NOMO-1 (cell line): ENCODE data around the gene DEGS2.

Experiments
- DNase-seq, 2 experiments: peaks; one replicate each; lab custom pipeline; 2025; ENCODE audit not compliant: unreplicated experiment in 2 of 2; lab: John Stamatoyannopoulos, UW

Gene DEGS2

DNA sequence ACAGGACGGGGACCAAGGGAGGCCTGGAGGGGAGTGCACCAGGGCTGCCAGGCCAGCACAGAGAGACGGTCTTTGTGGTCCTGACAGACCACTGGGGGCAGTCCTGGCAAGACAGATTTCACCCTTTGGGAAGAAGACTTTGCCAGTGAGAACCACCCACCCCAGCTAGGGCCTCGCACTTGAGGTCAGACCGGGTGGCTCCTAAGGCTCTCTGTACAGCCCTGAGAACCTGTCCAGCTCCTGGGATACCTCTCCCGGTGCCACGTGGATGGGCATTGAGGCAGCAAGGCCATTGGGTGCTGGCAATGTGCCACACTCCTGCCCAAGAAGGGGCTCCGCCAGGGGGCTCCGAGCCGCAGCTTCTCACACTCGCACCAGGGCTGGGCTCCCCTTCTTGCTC, 42.4 kb downstream of the DEGS2 start:
- no peak for DNase-seq

DNA sequence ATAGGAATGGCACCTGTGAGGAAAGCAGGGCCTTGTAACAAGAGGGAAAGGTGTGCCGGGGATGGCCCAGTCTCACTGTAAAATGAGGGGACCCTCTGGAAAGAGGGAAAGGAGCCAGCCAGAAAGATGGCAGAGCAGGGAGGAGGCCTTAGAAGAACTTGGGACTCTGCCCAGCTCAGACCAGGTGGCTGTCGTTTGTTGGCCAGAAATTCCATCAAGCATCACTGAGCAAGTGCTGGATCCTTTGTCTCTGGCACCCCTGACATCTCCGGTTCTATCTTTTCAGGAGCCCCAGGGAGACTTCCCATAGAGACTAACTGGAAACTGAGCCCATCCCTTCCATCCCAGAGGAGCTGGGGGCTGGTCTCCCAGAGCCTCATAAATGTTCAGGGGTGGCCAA, 43.3 kb downstream of the DEGS2 start:
- DNase-seq, result no peak

DNA sequence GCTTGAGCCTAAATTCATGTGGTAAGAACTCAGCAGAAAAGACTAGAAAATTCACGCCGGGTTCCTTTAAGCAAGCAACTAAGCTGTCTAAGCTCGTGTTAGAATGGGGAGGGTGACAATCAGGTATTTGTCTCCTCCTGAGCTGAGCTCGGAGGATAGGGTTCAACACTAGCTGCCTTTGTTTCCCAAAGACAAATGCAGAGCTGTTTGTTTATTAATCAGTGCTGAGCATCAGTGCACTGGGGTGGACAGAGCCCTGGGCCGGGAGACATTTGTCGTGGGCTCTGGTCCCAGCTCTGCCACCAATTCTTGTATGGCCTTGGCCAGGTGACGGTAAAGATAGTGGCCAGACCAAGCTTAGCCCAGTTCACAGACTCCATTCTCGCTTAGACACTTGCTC, 43.7 kb downstream of the DEGS2 start:
- DNase-seq, result no peak

DNA sequence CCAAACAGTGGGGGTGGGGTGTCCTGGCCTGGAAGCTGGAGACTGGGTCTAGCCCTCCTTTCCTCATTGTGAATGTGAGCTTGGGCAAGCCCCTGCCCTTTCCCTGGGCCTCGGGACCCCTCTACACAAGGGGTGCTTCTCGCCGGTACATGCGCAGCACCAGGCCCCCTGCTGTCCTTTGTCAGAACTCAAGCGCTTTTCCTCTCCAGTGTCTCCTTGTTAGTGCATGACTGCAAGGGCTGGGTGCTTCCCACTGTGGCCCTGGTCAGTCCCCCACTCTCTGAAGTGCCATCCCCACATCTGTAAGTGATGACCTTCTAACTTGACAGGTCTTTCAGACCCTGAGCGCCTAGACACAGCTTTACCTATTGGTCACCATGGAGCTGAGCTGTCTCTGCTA, 44.2 kb downstream of the DEGS2 start:
- DNase-seq, result no peak

DNA sequence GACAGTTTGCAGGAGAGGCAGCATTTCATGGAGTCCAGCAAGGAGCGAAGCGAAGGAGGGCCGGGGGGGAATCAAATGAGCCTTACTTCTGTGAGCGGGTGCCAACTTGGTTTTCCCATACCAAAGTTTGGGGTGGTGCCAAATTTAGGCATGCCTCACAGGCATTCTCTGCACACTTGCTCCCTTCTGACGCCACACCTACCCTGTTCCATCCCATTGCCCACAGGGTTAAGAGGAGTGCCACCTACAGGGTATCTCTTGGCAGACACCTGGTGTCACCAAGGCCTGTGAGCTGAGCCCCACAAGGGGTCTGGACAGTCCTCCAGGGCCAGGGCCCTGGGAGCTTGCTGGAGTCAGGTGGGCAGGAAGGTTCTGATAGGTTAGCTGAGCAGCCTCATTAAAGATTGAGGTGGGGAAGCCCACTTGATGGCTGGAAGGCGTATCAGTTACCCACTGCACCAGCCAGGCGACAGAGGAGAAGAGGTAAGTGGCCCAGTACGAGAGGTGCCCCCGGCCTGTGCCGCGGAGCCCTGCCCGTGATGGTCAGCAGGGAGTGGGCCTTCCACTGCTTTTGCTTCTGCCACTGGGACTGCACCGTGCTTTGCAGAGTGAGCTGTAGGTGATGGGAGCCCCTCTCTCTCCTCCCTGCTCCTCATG, 45.2 kb downstream of the DEGS2 start:
- DNase-seq, result no peak

DNA sequence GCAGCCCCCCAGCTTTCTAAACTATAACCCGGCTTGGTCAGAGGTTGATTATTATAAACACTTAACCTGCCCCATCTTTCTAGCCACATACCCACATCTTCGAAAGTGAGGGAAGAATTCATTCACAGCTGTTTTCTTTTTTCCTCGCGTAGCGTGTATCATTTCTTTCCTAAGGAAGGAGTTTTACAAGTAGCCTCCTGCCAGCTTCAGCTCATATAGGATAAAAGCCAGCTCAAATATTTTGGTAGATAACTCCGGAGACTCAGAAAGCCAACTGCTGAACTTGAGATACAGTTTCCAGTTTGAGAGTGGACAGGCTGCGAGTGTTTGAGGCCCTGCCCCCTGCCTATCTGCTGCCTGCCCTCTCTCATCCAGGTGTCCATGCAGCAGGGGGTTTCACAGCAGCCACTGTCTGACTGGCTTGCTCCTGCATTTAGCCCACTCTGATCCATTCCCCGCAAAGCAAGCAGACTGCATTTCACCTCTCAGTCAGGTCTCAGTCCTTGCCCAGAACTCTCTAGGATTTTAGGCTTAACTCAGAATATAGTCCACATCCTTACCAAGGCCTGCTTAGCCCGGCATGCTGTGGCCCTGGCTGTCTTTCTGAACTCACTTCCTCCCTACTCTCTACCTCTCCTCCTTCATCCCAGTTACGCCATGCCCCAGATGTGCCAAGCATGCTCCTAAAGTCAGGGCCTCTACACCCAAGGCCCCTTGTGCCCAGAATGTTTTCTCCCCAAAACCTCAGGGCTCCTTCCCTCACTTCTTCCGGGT, 47.3 kb downstream of the DEGS2 start:
- no peak for DNase-seq

DNA sequence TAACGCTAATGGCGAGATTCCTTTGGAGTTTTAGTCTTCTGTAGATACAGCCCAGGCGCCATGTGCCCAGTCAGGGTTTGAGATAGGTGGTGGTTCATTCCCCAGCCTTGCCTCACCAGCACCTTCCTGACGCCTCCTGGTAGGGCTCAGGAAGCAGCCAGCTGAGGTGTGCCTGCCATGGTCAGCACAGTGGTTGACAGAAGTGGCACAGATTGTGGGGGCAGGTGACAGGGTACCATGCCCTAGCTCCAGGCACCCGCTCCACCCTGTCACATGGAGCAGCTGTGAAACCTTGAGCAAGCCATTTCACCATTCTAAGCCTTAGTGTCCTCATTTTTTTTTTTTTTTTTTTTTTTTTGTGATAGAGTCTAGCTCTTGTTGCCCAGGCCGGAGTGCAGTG, 48.6 kb downstream of the DEGS2 start:
- no peak for DNase-seq

DNA sequence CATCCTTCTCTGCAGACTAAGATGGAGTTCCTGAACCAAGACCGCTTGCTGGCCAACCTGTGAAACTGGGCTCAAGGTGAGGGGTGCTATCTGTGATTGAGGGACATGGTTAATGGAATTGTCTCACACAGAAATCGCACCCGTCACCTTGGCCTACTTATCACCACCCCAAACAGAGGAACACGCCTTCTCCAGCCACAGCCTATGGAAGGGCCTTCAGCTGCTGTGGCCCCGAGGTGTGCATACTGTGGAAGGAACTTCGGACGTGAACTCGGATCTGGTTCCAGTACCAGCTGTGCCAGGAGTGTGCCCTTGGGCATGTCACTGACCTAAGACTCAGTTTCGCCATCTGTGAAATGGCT, 49.9 kb downstream of the DEGS2 start:
- DNase-seq, result no peak

DNA sequence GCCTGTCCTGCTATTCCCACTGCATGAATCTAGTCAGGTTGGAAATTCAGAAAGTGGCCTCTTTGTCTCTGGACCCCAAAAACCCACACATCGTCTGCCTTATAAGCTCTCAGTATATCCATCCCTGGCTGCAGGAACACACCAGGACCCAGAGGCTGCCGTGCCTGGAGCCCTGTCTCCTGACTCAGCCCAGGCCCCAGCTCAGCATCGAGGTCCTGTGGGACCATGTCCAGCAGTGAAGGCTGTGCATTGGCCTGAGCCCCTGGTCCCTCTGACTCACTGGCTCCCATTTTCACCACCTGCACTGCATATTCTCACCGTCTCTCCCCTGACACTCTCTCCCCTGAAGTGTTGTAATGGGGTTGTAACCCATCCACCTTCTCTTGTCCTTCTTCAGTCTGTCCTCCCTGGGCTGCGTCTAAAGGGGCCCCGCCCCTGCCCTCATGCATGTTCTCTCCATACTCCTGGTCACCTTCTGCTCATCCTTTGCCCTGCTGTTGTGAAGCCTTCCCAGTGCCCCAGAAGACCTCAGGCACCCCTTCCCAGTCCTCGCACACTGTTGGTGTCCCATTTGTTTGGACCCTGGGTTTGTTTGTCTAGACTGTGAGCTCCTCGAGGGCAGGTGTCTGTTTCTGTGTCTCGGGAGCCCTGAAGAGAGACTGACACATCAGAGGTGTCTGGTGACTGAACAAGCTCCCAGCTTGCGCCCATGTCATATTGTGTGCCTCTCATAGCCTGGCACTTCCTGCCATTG, 50.4 kb downstream of the DEGS2 start:
- DNase-seq, result no peak

DNA sequence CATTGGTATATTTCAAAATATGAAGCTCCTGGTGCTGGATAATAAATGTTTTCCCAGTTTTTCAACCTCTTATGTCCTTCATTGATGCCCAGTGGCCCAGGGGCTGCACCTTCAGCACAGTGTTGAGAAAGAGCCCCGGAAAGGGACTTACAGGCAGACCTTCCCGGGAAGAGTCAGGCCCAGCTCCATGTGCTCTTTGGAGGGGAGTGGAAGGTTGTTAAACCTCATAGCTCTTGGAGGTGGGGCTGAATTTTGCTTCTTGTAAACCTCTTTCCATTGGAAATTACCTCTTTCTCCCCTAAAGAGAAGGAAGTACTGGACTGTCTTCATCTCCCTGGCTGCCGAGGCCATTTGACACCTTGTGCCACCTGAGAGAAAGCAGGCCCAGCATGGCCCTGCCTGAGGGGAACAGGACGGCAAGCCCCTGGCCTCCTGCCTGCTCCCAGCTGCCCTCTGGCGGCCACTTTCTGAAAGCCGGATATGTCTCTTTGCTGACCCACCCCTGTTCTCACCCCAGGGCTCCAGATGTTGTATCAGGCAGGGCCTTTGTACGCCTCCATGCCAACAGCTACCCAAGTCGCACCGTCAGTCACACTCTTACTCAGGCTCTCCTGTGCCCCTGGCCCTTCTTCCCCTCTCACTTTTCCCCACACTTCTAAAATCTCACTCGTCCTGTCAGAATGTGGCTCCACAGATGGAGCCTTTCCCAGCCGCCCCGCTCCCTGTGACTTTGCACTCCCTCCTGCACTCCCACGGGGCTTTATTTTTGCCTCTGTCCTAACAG, 51.2 kb downstream of the DEGS2 start:
- peak; percentile 43 to 60 for DNase-seq

DNA sequence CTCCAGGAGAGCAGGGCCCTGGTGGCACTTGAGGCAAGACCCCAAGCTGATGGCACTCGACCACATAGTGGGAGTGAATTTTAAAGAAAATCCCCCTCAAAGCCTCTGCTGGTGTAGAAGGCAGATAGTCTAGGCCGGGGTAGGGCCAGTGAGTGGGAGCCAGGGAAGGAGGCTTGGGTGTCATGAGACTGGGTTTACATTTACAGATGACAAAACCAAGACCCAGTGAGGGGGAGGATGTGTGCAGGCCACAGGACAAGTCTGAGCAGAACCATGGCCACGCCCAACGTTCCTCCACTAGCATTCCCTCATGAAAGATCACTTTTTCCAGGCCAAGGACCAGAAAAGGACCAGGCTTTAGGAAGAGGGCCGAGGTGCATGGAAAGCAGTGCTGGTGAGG, 52.2 kb downstream of the DEGS2 start:
- no peak for DNase-seq

DNA sequence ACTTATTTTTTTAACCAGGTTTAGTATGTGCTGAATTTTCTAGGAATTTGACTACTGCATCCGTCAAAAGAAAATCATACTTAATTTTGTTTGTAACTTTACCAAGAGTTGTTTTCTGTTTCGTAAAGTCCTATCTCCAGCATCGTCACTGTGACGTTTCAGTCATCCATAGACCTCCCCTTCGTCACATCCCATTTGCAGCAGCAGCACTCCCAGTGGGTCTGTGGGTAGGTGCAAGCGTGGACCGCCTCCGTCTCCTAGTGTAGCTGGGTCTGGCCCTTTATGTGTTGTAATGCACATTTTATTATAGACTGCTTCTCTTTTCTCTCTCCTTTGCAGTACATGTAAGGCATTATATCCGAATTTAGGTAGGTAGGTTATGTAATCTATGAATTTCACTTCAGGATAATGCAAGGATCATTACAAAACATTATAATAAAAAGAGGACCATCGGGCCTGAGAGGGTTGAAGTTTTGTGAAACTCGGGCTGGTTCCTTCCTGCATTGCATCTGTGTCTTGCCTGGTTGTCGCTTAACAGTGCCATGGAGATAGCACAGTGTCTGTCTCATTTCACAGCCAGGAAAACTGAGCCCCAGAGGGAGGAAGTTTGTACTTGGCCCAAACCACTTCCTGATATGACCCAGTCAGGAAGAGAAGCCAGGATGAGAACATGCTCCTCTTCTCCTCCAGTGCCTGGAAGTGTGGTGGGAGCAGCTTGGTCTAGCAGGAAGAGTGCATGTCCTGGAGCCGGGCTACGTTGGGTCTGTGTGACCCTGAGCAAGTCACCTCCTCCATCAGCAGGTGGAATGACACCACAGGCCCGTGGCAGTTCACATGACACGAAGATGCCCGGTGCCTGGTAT, 53.0 kb downstream of the DEGS2 start:
- peak; percentile 48 to 67 for DNase-seq

DNA sequence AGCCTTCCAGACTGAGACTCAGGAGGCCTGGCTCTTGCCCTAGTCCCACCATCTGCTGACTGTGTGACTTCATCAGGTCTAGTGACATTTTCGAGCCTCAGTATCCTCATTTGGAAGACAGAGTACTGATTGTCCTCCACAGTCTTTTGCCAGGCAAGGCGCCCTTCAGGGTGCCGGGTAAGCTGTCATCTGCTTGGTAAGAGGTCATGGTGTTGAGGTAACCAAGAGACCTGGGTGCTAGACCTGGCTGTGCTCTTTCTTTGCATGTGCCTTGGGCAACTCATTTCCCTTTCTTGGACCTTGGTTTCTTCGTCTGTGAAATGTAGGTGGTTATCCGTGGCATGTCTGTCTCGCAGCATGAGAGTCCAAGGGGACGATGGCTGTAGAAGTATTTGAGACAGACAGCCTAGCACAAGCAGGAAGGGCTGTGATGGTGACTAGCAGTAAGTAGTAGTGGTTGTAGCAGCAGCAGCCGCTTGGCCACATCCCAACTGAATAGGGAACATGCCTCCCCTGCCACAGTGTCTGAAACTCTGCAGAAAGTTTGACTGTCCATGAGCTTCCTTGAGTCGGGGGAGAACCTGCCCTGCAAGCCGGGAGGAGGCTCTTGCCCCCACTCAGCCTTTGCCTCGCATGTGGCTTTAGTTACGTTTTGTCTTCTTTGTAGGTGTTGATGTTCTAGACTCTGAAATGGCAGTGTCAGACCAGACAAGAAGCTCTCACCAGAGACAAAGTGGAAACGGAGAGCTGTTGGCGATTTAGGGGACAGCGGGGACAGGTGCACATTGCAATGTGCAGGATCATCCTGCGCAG, 53.9 kb downstream of the DEGS2 start:
- no peak for DNase-seq

DNA sequence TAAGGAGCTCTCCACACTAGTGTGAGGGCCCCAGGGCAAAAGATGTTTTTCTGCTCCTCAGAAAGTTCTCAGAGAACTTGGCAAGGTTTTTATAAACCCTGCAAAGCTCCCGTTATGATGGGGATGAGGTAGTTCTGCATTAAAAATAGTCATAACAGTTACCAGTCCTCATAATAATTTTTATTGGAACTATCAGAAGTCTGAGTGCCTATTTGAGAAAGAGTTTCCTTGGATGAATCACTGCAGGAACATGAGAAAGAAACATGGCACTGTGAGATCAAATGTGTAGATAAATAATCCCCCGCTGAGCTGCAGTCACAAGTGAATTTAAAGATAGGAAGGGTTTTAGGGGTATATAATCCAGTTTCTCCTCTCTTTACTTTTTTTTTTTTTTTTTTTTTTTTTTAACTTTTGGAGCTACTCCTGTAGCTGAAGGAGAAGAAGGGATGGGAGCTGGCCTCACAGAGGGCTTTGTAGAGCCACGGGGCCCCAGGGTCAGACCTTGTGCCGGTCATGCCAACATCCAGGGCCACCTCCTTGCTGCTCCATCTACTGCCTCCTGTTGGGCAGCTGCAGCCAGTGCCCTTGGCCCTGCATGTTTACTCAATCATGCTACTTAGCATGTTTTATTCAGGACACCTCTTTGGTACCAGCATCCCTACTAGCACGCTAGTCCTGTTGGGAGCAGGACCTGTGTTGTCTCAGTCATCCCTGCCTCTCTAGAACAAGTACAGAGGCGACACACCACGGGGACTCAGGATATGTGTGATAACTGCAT, 54.7 kb downstream of the DEGS2 start:
- DNase-seq, result no peak

DNA sequence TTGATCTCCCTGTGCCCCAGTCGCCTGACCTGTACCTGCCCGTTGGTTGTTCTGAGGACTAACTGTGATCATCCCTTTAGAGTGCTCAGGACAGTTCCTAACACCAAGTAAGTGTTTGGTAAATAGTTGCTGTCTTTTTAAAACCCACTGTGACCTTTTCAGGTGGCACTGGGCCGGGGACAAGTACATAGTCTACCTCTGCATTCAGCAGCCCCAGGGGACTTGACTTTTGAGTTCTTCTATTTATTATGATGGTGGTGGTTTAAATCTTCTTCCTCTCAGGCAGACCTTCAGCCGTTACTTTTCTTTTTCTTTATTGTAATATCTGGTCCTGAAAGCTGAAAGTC, 55.5 kb downstream of the DEGS2 start:
- DNase-seq, result no peak

DNA sequence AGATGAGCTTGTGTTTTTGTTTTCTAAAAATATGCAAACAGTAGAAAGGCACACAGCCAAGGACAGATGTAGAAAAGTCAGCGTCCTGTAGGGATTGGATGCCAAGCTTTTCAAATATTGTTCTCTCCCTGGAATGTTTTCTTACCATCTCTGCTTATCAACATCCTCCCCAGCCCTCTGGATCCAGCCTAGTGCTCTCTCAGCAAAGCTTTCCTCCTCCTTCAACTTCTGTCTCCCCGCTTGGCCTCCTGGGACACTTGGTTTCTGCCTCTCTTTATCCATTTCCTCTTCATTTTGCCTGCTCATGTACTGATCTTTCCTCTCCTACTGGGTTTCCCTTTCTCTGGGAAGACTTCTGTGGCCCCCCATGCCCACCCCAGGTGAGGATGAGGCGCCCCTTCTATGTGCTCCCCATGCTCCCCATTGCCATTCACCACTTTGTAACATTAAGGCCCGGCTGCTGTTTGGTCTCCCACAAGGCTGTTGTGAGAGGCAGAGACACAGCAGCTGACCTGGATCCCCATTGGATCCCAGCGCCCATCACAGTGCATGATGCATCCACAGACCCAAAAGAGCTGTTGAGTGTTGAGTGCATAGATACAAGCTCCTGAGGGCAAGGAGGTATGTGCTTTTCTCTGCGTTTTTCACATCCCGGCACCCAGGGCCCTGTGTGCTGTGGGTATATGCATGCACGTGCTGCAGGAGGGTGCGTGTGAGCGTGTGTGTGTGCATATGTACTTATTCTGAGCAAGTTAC, 56.0 kb downstream of the DEGS2 start:
- no peak for DNase-seq

DNA sequence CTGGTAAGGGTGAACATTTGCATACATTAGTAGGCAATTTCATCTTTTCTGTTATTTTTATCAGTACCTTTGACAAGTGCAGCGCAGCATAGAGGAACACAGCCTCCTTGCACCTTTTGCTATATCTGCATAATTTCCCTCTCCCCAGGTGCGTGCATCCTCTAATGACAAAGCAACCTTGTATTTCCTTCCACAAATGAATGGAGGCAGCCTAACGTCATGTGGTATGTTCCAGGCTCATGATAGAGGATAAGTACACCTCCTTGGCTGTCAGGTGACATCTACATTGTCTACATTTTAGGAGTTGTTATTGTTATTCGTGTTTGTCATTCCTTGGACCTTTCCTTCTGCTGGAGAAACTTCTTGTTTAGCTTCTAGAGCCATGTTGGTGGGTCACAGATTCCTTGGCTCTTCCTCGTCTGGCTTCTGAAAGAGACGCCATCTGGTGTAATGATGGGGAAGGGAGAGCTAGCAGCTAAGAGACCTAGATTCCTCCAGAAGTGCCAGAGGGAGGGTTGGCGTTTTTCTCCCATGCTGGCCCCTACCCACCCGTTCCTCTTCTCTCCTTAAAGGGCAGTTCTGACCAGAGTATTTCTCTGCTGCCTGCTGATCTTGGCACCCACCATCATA, 57.2 kb downstream of the DEGS2 start:
- DNase-seq, result no peak
